ENCODE results near the gene GDI2. TPM values are rescaled to one million over a fixed set of nuclear protein-coding genes. Genes with fewer than 3 reads are reported as not detected.
A peak's percentile ranks its signal among the peaks of the same experiment; 100 is the strongest.
"Not testable (repeated sequence)": the region's sequence is repeated elsewhere in the genome, so short reads cannot be mapped to it uniquely, and the experiment has no call there.

GDI2 gene
- total RNA-seq, 1 donor from 2014 or later, result 229 TPM

- Mint-ChIP-seq H3K9me3 (ENCODE audit: unreplicated experiment) (no peaks in the 10 kb centered on the region), H3K4me1 (ENCODE audit: unreplicated experiment) (peaks cover 8% of the 10 kb centered on the region), H3K36me3 (ENCODE audit: unreplicated experiment) (no peaks in the 10 kb centered on the region), H3K27ac (ENCODE audit: unreplicated experiment) (no peak overlapping the region), H3K27me3 (ENCODE audit: unreplicated experiment) (no peaks in the 10 kb centered on the region), H3K4me3 (ENCODE audit: unreplicated experiment) (no peak overlapping the region)
- no peak for DNase-seq (ENCODE audit: extremely low spot score, unreplicated experiment)
- TF ChIP-seq, protein P1, sequence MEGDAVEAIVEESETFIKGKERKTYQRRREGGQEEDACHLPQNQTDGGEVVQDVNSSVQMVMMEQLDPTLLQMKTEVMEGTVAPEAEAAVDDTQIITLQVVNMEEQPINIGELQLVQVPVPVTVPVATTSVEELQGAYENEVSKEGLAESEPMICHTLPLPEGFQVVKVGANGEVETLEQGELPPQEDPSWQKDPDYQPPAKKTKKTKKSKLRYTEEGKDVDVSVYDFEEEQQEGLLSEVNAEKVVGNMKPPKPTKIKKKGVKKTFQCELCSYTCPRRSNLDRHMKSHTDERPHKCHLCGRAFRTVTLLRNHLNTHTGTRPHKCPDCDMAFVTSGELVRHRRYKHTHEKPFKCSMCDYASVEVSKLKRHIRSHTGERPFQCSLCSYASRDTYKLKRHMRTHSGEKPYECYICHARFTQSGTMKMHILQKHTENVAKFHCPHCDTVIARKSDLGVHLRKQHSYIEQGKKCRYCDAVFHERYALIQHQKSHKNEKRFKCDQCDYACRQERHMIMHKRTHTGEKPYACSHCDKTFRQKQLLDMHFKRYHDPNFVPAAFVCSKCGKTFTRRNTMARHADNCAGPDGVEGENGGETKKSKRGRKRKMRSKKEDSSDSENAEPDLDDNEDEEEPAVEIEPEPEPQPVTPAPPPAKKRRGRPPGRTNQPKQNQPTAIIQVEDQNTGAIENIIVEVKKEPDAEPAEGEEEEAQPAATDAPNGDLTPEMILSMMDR (IDR thresholded peaks at IDR 0.05), result no peak
These were observed 43.4 kb upstream of the GDI2 start for GRCh38 chr10:5856701-5857004.

DNA sequence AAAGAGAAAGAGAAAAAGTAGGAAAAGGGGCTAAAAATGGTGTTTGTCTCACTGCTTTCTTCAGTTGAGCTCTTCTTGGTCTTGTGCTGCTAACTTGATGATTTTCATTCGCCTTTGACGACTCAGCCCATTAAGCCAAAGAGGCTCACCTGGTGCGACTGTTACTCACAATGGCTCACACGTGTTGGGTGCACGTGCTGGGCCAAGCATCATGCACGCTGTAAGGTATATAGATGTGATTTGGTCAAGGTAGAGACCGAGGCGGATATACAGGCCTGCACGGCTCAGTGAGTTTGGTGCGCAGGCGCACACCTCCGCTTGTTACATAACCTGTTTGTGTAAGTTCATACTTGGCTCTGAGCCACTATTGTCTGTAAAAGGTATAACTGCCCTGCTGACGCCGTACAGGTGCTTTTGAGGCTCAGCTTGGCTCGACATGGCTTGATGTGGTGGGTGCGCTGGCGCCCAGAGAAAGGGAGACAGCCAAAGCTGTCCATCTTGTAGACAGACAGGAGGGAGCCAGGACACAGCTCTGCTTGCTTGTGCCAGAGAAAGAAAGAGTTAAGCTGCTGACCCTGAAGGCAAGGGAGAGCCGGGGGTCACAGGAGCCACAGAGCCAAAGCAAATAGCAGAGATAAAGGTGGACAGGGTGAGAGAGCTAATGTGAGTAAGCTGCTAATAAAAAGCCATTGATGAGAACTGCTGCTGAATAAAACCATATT, 42.9 kb upstream of the GDI2 start:
- DNase-seq (ENCODE audit: extremely low spot score, unreplicated experiment), result no peak
- TF ChIP-seq, protein P1 (IDR thresholded peaks at IDR 0.05), result no peak
- Mint-ChIP-seq H3K27ac (ENCODE audit: unreplicated experiment) (no peak overlapping the region), H3K4me3 (ENCODE audit: unreplicated experiment) (no peak overlapping the region), H3K27me3 (ENCODE audit: unreplicated experiment) (no peaks in the 10 kb centered on the region), H3K4me1 (ENCODE audit: unreplicated experiment) (peaks cover 3% of the 10 kb centered on the region), H3K9me3 (ENCODE audit: unreplicated experiment) (no peaks in the 10 kb centered on the region), H3K36me3 (ENCODE audit: unreplicated experiment) (no peaks in the 10 kb centered on the region)

- no peak overlapping the region for H3K4me3 Mint-ChIP-seq (ENCODE audit: unreplicated experiment)
- TF ChIP-seq, protein P1 (IDR thresholded peaks at IDR 0.05), result no peak
- no peaks in the 10 kb centered on the region for H3K36me3 Mint-ChIP-seq (ENCODE audit: unreplicated experiment)
- no peaks in the 10 kb centered on the region for H3K27me3 Mint-ChIP-seq (ENCODE audit: unreplicated experiment)
- no peak for DNase-seq (ENCODE audit: extremely low spot score, unreplicated experiment)
- no peaks in the 10 kb centered on the region for H3K4me1 Mint-ChIP-seq (ENCODE audit: unreplicated experiment)
- H3K27ac Mint-ChIP-seq (ENCODE audit: unreplicated experiment), result no peak overlapping the region
- H3K9me3 Mint-ChIP-seq (ENCODE audit: unreplicated experiment), result no peaks in the 10 kb centered on the region
These were observed 40.9 kb upstream of the GDI2 start for GRCh38 chr10:5854131-5854475.

DNA sequence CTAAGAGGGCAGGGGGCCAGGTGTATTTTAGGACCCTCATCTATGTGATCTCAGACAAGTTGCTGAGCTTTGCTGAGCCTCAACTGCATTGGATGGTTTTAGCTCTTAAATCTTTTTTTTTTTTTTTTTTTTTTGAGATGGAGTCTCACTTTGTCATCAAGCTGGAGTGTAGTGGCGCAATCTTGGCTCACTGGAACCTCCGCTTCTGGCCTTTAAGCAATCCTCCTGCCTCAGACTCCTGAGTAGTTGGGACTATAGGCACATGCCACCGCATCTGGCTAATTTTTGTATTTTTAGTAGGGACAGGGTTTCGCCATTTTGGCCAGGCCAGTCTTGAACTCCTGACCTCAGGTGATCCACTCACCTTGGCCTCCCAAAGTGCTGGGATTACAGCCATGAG, 33.4 kb upstream of the GDI2 start:
- H3K4me3 Mint-ChIP-seq (ENCODE audit: unreplicated experiment); H3K36me3 Mint-ChIP-seq (ENCODE audit: unreplicated experiment); H3K9me3 Mint-ChIP-seq (ENCODE audit: unreplicated experiment); DNase-seq (ENCODE audit: extremely low spot score, unreplicated experiment); H3K27me3 Mint-ChIP-seq (ENCODE audit: unreplicated experiment): not testable (repeated sequence)
- H3K27ac Mint-ChIP-seq (ENCODE audit: unreplicated experiment), result peak overlapping the region; percentile 97
- H3K4me1 Mint-ChIP-seq (ENCODE audit: unreplicated experiment), result peaks cover 27% of the 10 kb centered on the region

DNA sequence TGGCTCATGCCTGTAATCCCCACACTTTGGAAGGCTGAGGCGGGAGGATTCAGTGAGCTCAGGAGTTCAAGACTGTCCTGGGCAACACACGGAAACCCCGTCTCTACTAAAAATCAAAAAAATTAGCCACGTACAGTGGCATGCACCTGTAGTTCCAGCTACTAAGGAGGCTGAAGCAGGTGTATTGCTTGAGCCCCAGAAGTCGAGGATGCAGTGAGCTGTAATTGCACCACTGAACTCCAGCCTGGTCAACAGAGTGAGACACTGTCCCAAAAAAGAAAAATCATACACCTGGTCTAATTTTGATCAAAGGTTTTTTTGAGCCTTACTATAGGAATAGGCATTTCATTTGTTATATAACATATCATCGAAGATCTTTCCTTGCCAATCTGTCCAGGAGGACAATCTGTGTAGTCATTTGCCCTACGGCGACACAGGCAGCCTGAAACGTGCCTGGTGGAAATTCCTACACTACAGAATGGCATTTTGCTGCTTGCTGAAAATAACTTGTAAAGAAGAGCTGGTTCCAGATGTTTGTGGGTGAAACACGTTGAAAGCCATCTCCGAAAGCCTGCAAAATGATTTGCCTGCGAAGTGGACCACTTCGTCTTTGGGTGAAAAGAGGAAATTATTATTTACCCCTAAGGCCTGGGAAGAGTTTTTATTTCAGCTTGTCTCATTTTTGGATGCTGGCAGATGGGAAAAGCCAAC, 31.3 kb upstream of the GDI2 start:
- no peak for DNase-seq (ENCODE audit: extremely low spot score, unreplicated experiment)
- H3K4me3 Mint-ChIP-seq (ENCODE audit: unreplicated experiment), result peak overlapping the region; percentile 66
- H3K36me3 Mint-ChIP-seq (ENCODE audit: unreplicated experiment), result no peaks in the 10 kb centered on the region
- TF ChIP-seq, protein P1 (IDR thresholded peaks at IDR 0.05), result no peak
- peaks cover 39% of the 10 kb centered on the region for H3K4me1 Mint-ChIP-seq (ENCODE audit: unreplicated experiment)
- no peaks in the 10 kb centered on the region for H3K27me3 Mint-ChIP-seq (ENCODE audit: unreplicated experiment)
- peak overlapping the region; percentile 97 for H3K27ac Mint-ChIP-seq (ENCODE audit: unreplicated experiment)
- no peaks in the 10 kb centered on the region for H3K9me3 Mint-ChIP-seq (ENCODE audit: unreplicated experiment)
